WTC11 (cell line): ENCODE measurements around the gene CXCL16. TPM values are rescaled to one million over a fixed set of nuclear protein-coding genes. Genes with fewer than 3 reads are reported as not detected.

Experiments
- ATAC-seq: fragments of 200-7000 bp; cut with Tn5 transposase; 2 replicates; pipeline ENCODE4 v1.10.0; 2021; ENCODE audit warnings: mild to moderate bottlenecking, moderate library complexity
- CTCF ChIA-PET: fragments of 300-600 bp; sonication (Branson Sonifier 250); formaldehyde crosslinking; loops from one replicate; lab custom pipeline; 2021; ENCODE audit warnings: antibody characterized with exemption; lab: Charles Lee
- POLR2A ChIA-PET: fragments of 350-600 bp; sonication (Branson Sonifier 250); formaldehyde crosslinking; loops from one replicate; lab custom pipeline; 2021; ENCODE audit warnings: antibody characterized with exemption; lab: Charles Lee
- DNase-seq: peaks from one replicate; pipeline ENCODE4 v3.0.0; 2021; ENCODE audit warnings: low spot score
- H3K27ac Mint-ChIP-seq: 2 replicates; pipeline ENCODE4 v1.8.0; 2021; ENCODE audit warnings: mixed read lengths
- H3K27me3 Mint-ChIP-seq: 2 replicates; pipeline ENCODE4 v1.8.0; 2021; ENCODE audit warnings: low read depth, mild to moderate bottlenecking, moderate library complexity, mixed read lengths
- H3K36me3 Mint-ChIP-seq: 2 replicates; pipeline ENCODE4 v1.8.0; 2021; ENCODE audit warnings: mixed read lengths
- H3K4me1 Mint-ChIP-seq: 2 replicates; pipeline ENCODE4 v1.8.0; 2022; ENCODE audit warnings: mixed read lengths
- H3K4me3 Mint-ChIP-seq: 2 replicates; pipeline ENCODE4 v1.8.0; 2021; ENCODE audit warnings: mild to moderate bottlenecking, moderate library complexity, mixed read lengths
- H3K9me3 Mint-ChIP-seq: 2 replicates; pipeline ENCODE4 v1.8.0; 2021; ENCODE audit warnings: mixed read lengths
- ATF1 ChIP-seq: sonication (generic); formaldehyde crosslinking; IDR thresholded peaks from 2 replicates; pipeline ENCODE4 v1.8.1; 2023; ENCODE audit warnings: mild to moderate bottlenecking, moderate library complexity, missing genetic modification reagents
- ATF3 ChIP-seq: sonication (generic); formaldehyde crosslinking; conservative IDR thresholded peaks from 2 replicates; pipeline ENCODE4 v1.8.1; 2022; ENCODE audit warnings: mild to moderate bottlenecking, missing genetic modification reagents
- CBFB ChIP-seq: sonication (generic); formaldehyde crosslinking; IDR thresholded peaks from 2 replicates; pipeline ENCODE4 v1.8.1; 2022; ENCODE audit warnings: mild to moderate bottlenecking, low read depth, missing genetic modification reagents
- CDX4 ChIP-seq: fragments of 250-450 bp; sonication (Bioruptor Pico); IDR thresholded peaks from 2 replicates; pipeline ENCODE4 v1.9.0; 2021; ENCODE audit warnings: moderate library complexity, mild to moderate bottlenecking, inconsistent platforms, borderline replicate concordance
- E2F1 ChIP-seq: sonication (generic); formaldehyde crosslinking; IDR thresholded peaks from 2 replicates; pipeline ENCODE4 v1.8.0; 2022; ENCODE audit warnings: mild to moderate bottlenecking, missing genetic modification reagents
- ELF4 ChIP-seq: sonication (generic); formaldehyde crosslinking; IDR thresholded peaks from 2 replicates; pipeline ENCODE4 v1.8.1; 2022; ENCODE audit warnings: low read depth, mild to moderate bottlenecking, moderate library complexity, missing genetic modification reagents
- FOXP1 ChIP-seq: sonication (generic); formaldehyde crosslinking; IDR thresholded peaks from 2 replicates; pipeline ENCODE4 v1.8.0; 2022; ENCODE audit warnings: missing genetic modification reagents, mild to moderate bottlenecking, moderate library complexity, borderline replicate concordance
- KAT7 ChIP-seq: sonication (generic); formaldehyde crosslinking; IDR thresholded peaks from 2 replicates; pipeline ENCODE4 v1.8.1; 2023; ENCODE audit warnings: missing genetic modification reagents, mild to moderate bottlenecking, borderline replicate concordance
- MXD4 ChIP-seq: fragments of 250-450 bp; sonication (Bioruptor Pico); IDR thresholded peaks from 2 replicates; pipeline ENCODE4 v1.8.0; 2021; ENCODE audit warnings: mild to moderate bottlenecking, moderate library complexity, borderline replicate concordance
- NFE2L1 ChIP-seq: sonication (generic); formaldehyde crosslinking; IDR thresholded peaks from 2 replicates; pipeline ENCODE4 v1.8.1; 2023; ENCODE audit warnings: missing genetic modification reagents
- NR1H2 ChIP-seq: sonication (generic); formaldehyde crosslinking; IDR thresholded peaks from 2 replicates; pipeline ENCODE4 v1.9.0; 2021; ENCODE audit warnings: mild to moderate bottlenecking, moderate library complexity, missing genetic modification reagents
- NR2C2 ChIP-seq: sonication (generic); formaldehyde crosslinking; IDR thresholded peaks from 2 replicates; pipeline ENCODE4 v1.8.0; 2022; ENCODE audit warnings: mild to moderate bottlenecking, missing genetic modification reagents
- PRDM15 ChIP-seq: sonication (generic); formaldehyde crosslinking; IDR thresholded peaks from 2 replicates; pipeline ENCODE4 v1.8.0; 2022; ENCODE audit warnings: missing genetic modification reagents
- SP1 ChIP-seq: sonication (generic); formaldehyde crosslinking; conservative IDR thresholded peaks from 2 replicates; pipeline ENCODE4 v1.8.1; 2022; ENCODE audit warnings: missing genetic modification reagents
- TEAD4 ChIP-seq: sonication (generic); formaldehyde crosslinking; IDR thresholded peaks from 2 replicates; pipeline ENCODE4 v1.8.0; 2022; ENCODE audit warnings: mild to moderate bottlenecking, missing genetic modification reagents
- TP53 ChIP-seq: sonication (generic); formaldehyde crosslinking; IDR thresholded peaks from 2 replicates; pipeline ENCODE4 v1.8.1; 2023; ENCODE audit warnings: mild to moderate bottlenecking, missing genetic modification reagents
- USF2 ChIP-seq: sonication (generic); formaldehyde crosslinking; IDR thresholded peaks from 2 replicates; pipeline ENCODE4 v1.8.1; 2023; ENCODE audit warnings: mild to moderate bottlenecking, missing genetic modification reagents, moderate library complexity
- ZNF219 ChIP-seq: sonication (generic); formaldehyde crosslinking; IDR thresholded peaks from 2 replicates; pipeline ENCODE4 v1.8.0; 2023; ENCODE audit warnings: missing genetic modification reagents, mild to moderate bottlenecking, borderline replicate concordance
- ZNF317 ChIP-seq: sonication (generic); formaldehyde crosslinking; IDR thresholded peaks from 2 replicates; pipeline ENCODE4 v1.8.1; 2023; ENCODE audit warnings: low read depth, mild to moderate bottlenecking, moderate library complexity, missing genetic modification reagents, borderline replicate concordance
- ZNF396 ChIP-seq: fragments of 250-450 bp; sonication (Bioruptor Pico); IDR thresholded peaks from 2 replicates; pipeline ENCODE4 v1.8.0; 2021; ENCODE audit warnings: mild to moderate bottlenecking, moderate library complexity, borderline replicate concordance
- ZNF425 ChIP-seq: fragments of 250-450 bp; sonication (Bioruptor Pico); conservative IDR thresholded peaks from 2 replicates; pipeline ENCODE4 v1.9.0; 2021; ENCODE audit warnings: mild to moderate bottlenecking
- total RNA-seq: library from RNA; stranded (reverse); gene quantifications from 3 replicates; pipeline ENCODE4 v1.2.3, GENCODE V29; 2021

Gene CXCL16
- total RNA-seq, 1 experiment from 2014 or later, result 3.8 TPM

- TF ChIP-seq CDX4 (CRISPR knock-in tag), result no peak
Observed at GRCh38 chr17:4719684-4720221, 20.0 kb downstream of the CXCL16 start (continued).

GRCh38 chr17:4719146-4719545, 20.6 kb downstream of the CXCL16 start:
- H3K27me3 Mint-ChIP-seq, result no peaks in the 10 kb centered on the region; the same call in 1 of the 2 replicates
- no peak overlapping the region for H3K4me3 Mint-ChIP-seq
- ChIA-PET CTCF (no interaction called here), POLR2A (no interaction called here)
- DNase-seq, result no peak
- H3K27ac Mint-ChIP-seq, result peak overlapping the region; percentile 34; the same call in 1 of the 2 replicates
- H3K9me3 Mint-ChIP-seq, result no peaks in the 10 kb centered on the region
- H3K36me3 Mint-ChIP-seq, result peaks cover 27% of the 10 kb centered on the region
- H3K4me1 Mint-ChIP-seq, result no peaks in the 10 kb centered on the region
- no peak for ATAC-seq
- TF ChIP-seq MXD4 (CRISPR knock-in tag) (no peak), ZNF317 (CRISPR knock-in tag) (no peak), TEAD4 (no peak)

GRCh38 chr17:4718276-4718675, 21.5 kb downstream of the CXCL16 start:
- DNase-seq, result no peak
- POLR2A ChIA-PET, result no interaction called here
- H3K27me3 Mint-ChIP-seq, result no peaks in the 10 kb centered on the region; the same call in 1 of the 2 replicates
- TF ChIP-seq ATF1 (CRISPR knock-in tag), result no peak
- no peak for TF ChIP-seq FOXP1 (CRISPR knock-in tag)
- no peaks in the 10 kb centered on the region for H3K9me3 Mint-ChIP-seq
- peaks cover 27% of the 10 kb centered on the region for H3K36me3 Mint-ChIP-seq
- no peak for ATAC-seq
- H3K4me3 Mint-ChIP-seq, result no peak overlapping the region
- H3K27ac Mint-ChIP-seq, result no peak overlapping the region
- H3K4me1 Mint-ChIP-seq, result no peaks in the 10 kb centered on the region
- CTCF ChIA-PET, result no interaction called here

GRCh38 chr17:4717791-4718190, 21.9 kb downstream of the CXCL16 start:
- H3K27me3 Mint-ChIP-seq, result no peaks in the 10 kb centered on the region; the same call in 1 of the 2 replicates
- peaks cover 27% of the 10 kb centered on the region for H3K36me3 Mint-ChIP-seq
- ATAC-seq, result no peak
- H3K4me1 Mint-ChIP-seq, result no peaks in the 10 kb centered on the region
- ChIA-PET CTCF (no interaction called here), POLR2A (no interaction called here)
- DNase-seq, result no peak
- no peak overlapping the region for H3K4me3 Mint-ChIP-seq
- no peak overlapping the region for H3K27ac Mint-ChIP-seq
- no peaks in the 10 kb centered on the region for H3K9me3 Mint-ChIP-seq
- TF ChIP-seq ZNF425 (CRISPR knock-in tag) (no peak), CDX4 (CRISPR knock-in tag) (no peak), ELF4 (no peak), NR1H2 (CRISPR knock-in tag) (no peak), ZNF396 (CRISPR knock-in tag) (no peak), SP1 (no peak), USF2 (CRISPR knock-in tag) (no peak), ATF3 (CRISPR knock-in tag) (no peak), E2F1 (CRISPR knock-in tag) (no peak), NR2C2 (no peak), CBFB (CRISPR knock-in tag) (no peak), NFE2L1 (no peak), KAT7 (no peak), TP53 (CRISPR knock-in tag) (no peak), ZNF219 (CRISPR knock-in tag) (no peak), PRDM15 (CRISPR knock-in tag) (no peak)
